ENCODE data around the gene PRKRA.
A peak's percentile ranks its signal among the peaks of the same experiment; 100 is the strongest.
"Not testable (repeated sequence)": the region's sequence is repeated elsewhere in the genome, so short reads cannot be mapped to it uniquely, and the experiment has no call there.

The PRKRA gene

DNA sequence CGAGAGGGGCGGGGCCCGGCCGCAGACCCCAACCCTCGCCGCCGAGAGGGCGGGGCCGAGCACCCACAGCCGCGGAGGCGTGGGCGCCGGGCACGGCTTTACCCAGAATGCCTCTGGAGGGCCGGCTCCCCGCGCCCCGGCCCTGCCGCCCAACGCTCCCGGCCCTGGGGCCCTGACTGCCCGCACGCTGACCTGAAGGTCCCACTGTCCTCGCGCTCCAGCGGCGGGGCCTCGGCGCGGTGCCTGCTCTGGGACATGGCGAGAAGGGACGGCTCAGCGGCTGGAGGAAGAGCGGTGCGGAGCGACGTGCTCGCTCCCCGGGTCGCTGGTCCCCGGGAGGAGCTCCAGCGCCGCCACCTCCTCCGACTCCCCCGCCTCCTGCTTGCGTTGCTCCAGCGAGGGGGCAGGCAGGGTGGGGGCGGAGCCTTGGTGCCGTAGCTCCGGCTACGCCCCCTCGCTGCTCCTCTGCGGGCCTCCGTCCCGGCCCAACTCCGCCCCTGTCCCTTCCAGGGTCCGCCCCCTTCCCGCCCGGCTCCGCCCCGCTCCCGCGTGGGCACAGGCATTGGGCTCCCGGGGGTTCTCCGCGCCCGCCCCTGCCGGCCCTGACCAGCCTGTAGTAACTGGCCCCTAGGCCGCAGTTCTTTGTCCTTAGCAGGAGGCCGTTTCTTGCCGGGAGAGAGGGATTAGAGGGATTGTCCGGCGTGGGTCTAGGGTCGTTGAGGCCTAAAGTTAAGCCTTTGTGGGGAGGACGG is at the start of gene PRKRA, which contains the start of gene PJVK:
Gene PRKRA, minus strand, starts transcription at position 402 of the 752 bp plus-strand sequence. Its CDS starts 145 bp downstream, at position 257.
Gene PJVK, plus strand, starts transcription at position 605 of the 752 bp plus-strand sequence. CDS start 2,032 bp downstream, outside the sequence.
- peak; percentile 97 for DNase-seq (ENCODE audit: low read depth)

- no peak for DNase-seq (ENCODE audit: low read depth)
Observed at GRCh38 chr2:178499640-178500039, 48.7 kb upstream of the PRKRA start.

DNA sequence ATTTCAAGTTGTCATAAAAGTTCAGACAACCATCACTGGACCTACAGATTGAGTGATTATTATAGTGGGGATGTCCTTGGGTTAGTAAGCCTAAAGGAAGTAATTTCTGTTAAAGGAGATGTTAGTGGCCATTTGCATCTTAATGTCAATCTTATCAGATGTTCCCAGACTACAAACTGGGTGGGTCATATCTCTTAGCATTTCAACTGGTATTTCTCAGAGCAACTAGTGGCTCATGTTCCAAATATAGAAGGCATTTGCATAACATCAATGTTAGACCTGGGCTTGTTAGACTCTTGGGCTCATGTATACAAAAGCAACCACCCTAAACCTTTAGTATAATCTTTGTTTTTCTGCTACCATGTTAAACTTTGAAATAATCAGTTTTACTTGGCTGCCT is 47.2 kb upstream of the PRKRA start:
- no peak for DNase-seq (ENCODE audit: low read depth)

- no peak for DNase-seq (ENCODE audit: low read depth)
Observed at GRCh38 chr2:178496049-178496448, 45.1 kb upstream of the PRKRA start.

DNA sequence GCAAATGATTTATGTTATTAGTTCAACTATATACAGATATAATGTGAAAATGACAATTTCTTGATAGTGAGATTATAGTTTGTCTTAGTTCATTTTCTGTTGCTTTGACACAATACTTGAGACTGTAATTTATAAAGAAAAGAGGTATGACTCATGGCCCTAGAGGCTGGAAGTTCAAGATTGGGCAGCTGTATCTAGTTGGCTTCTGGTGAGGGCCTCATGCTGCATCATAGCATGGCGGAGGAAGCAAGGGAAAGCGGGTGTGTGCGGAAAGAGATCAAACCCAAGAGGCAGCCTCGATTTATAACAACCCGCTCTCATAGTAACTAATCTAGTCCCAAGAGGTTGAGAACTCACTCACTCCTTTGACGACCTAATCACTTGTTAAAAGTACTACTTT is 40.6 kb upstream of the PRKRA start:
- DNase-seq (ENCODE audit: low read depth), result no peak

GRCh38 chr2:178485356-178485755 is 34.4 kb upstream of the PRKRA start:
- no peak for DNase-seq (ENCODE audit: low read depth)

GRCh38 chr2:178484245-178485041 is 33.5 kb upstream of the PRKRA start:
- DNase-seq (ENCODE audit: low read depth), result peak; percentile 21

DNA sequence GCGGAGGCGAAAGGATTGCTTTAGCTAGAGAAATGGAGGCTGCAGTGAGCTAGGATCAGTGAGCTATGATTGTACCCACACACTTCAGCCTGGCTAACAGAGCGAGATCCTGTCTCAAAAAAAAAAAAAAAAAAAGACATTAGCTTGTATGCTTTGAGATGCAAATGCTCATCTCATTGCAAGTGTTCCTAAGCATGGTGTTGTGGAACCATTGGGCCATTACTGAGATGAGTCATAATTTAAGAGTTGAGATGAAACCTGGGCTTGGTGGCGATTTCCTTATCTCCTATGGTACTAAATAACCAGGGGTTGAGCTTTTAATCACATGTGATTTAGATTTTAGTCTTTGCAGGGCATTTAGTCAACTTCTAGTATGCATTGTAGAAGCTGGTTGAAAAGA is 31.5 kb upstream of the PRKRA start:
- DNase-seq (ENCODE audit: low read depth), result peak; percentile 15

GRCh38 chr2:178480227-178481181 is 29.5 kb upstream of the PRKRA start, which contains the start of gene PLEKHA3:
Gene PLEKHA3 (plus strand): TSS chr2:178480457. CDS start chr2:178480870, 413 bp downstream.
- peak; percentile 99 for DNase-seq (ENCODE audit: low read depth)

- DNase-seq (ENCODE audit: low read depth), result no peak
Observed at GRCh38 chr2:178479758-178480226, 28.8 kb upstream of the PRKRA start.

- DNase-seq (ENCODE audit: low read depth), result no peak
Observed at GRCh38 chr2:178479275-178479616, 28.3 kb upstream of the PRKRA start.

DNA sequence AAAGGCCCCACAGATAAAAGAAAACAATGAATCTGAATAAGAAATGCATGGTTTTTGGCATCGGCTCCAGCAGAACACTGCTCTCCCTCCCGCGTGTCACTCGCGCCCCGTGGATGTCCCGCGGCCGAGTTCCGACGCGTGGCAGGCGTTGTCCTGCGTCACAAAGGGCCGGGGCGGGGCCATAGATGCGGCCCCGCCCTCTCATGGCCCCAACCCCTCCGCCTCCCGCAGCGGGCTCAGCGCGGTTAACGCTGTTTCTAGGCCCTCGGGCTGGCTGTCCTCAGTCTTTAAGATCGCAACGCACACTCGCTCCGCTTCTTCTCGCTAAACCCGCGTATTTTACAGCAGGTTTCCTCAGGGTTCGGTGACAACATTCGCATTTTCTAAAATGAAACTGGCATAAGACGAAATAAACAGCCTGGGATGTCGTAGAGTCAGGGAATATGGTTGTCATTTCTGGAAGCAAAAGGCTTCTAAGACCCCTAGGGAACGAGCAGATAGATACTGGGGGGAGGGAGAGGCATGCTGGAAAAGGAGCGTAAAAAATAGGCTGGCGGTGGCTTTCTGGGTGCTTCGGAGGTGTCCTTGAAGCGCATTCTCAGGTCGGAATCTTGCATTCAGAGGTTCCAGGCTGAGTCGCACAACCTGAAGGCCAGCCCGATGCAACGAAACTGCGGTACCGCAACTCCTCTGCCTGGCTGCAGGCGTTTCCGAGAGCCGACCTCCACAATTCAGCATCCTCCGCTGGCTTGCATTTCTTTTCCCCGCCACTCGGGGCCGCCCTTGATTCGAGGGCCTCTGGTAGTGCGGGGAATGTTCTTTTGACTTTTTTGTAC is 27.7 kb upstream of the PRKRA start, which contains the start of gene FKBP7:
Gene FKBP7, minus strand, starts transcription at position 162 of the 836 bp plus-strand sequence. Its CDS starts 101 bp downstream, at position 61.
- DNase-seq (ENCODE audit: low read depth), result peak; percentile 85

GRCh38 chr2:178478130-178478438 is 27.1 kb upstream of the PRKRA start:
- peak; percentile 31 for DNase-seq (ENCODE audit: low read depth)

DNA sequence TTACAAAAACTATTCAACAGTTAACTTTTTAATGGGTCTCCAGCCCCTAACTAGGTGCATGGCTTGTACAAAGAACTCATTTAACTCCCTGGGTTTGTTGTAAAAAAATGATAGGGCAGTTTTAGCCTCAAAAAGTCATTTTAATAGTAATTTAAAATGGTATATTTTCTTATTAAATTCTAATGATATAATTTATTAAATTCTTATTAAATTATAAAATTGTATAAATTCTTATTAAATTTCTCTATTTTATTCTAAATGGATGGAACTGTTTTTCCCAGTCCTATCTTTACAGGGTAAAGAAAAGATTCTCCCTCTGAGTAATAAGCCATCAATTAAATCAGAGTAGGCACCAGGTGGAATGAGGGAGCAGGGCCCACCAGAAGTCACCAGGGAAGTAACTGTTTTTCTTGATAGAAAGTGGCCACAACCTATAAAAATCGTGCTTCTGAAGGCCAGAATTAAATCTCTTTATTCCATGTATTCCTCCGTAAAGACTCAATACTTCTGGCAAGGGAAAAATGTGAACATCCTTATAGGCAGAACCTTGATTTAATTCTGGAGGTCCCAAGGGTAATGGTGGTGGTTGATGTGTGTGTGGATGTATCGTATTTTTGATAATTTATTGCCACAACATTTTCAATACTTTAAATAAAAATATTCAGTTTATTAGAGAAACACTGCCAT is 26.6 kb upstream of the PRKRA start:
- DNase-seq (ENCODE audit: low read depth), result no peak

GRCh38 chr2:178476477-178476876 is 25.5 kb upstream of the PRKRA start:
- no peak for DNase-seq (ENCODE audit: low read depth)

- no peak for DNase-seq (ENCODE audit: low read depth)
Observed at GRCh38 chr2:178474560-178474959, 23.6 kb upstream of the PRKRA start.

DNA sequence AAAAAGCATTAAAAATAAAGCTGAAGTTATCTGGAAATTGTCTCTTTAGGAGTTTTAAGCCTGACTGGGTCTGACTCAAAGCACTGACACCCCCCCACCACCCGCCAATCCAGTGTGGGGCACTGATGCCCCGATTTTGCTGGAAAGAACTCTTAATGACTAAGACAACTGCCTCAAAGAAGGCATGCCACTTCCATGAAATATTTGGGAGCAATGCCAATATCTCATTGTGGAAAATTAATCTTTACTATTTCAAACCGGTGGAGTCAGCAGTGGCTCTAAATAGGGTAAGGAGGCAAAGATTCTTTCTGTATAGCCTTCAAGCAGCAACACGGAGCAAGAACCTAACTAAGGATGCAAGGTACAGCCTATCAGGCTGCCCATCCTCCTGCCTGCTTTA is 23.0 kb upstream of the PRKRA start:
- DNase-seq (ENCODE audit: low read depth), result peak; percentile 13

DNA sequence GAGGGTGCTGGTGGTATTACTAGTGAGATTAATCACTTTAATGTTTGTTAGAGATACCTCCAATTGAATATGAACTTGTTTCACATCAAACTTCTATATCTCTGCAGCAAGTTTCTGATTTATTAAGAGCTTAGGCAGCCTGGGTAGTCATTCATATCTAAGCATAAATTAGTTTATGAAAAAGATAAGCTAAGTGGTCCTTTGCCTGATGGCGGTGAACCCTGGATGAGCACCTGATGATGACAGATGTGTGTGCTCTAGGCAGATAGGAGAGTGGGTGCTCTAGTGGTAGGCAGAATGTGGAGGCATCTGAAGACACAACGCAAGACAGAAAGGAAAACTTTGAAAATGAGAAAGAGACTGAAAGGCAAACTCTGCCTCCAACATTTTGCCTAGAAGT is 22.4 kb upstream of the PRKRA start:
- no peak for DNase-seq (ENCODE audit: low read depth)

GRCh38 chr2:178471313-178471712 is 20.3 kb upstream of the PRKRA start:
- not testable (repeated sequence) for DNase-seq (ENCODE audit: low read depth)

DNA sequence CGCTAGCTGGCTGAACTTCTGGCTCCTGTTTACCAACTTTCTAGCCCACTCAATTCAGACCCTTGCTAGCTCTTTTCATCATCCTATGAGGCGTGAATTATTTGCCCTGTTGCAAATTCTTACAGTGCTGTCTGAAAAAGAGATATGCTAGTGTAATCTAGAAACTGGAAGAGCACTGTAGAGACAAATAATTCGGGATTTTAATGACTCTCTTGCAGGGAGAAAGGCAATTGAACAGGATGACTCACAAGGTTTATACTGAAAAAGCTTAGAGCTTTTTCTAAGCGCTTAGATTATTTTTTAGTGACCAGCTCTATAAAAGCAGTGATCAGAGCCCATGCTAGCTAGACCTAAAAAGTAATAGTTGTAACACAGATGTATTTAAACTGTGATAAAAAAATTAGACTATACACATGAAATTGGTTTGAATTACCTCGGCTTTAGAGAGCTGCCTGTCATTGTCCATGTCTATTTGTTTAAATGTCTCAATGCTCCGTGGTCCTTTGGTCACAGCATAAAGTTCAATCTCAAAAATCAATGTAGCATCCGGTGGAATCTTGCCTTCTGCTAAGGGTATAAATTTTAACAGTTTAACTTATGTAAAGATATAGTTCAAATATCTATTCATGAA is 18.4 kb upstream of the PRKRA start:
- DNase-seq (ENCODE audit: low read depth), result no peak

Measured in ELR (cell line).